Stimulated activated CD4-positive, alpha-beta T cell treated with anti-CD3 and anti-CD28 coated beads, Interleukin-12 subunit alpha, Interleukin-12 subunit beta, amount 100 ng/mL, for 24 hours (primary cell): ENCODE data around the gene ADCY4.

Experiments
- DNase-seq, 2 experiments: peaks; one replicate each; pipeline ENCODE4 v3.0.0-alpha.2; 2020; ENCODE audit warnings: low read depth in 2 of 2

Gene ADCY4

DNA sequence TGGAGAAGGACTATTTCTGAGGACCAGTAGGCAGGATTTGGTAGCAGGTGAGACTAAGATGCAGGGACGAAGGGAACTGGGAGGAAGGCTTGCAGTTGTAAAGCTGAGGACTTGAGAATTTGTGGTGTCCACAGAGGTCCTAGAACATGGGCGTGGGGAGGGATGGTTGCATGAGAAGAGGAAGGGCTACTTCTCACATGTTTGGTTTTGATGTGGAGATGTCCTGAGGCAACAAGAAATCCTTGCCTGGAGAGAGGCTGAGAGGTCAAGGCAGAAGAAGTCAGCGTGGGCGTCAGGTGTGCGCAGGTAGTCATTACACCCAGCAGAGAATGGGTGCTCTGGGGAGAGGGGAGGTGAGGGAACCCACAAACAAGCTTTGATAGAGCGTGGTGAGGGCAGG is 57.8 kb downstream of the ADCY4 start:
- DNase-seq: no peak

DNA sequence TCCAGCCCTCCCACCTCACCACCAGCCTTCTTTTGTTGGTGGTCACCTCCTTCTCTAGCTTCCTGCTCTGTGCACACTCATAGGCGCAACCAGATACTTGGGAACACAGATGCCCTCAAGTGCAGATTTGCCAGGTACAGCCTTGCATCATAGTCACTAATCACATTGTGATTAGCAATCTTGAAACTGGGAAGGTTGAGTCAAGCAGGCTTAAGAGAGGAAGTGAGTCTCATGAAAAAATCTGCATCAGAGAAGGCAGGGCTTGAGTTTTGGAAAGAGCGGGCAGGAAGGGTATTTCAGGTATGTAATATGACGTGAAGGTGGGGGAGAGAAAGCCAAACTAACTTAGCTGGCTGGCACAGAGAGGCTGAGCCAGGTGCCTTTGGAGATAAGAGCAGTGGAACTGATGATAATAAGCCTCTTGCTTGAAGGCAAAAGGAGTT is 60.7 kb downstream of the ADCY4 start:
- peak; percentile 9 to 32 for DNase-seq

DNA sequence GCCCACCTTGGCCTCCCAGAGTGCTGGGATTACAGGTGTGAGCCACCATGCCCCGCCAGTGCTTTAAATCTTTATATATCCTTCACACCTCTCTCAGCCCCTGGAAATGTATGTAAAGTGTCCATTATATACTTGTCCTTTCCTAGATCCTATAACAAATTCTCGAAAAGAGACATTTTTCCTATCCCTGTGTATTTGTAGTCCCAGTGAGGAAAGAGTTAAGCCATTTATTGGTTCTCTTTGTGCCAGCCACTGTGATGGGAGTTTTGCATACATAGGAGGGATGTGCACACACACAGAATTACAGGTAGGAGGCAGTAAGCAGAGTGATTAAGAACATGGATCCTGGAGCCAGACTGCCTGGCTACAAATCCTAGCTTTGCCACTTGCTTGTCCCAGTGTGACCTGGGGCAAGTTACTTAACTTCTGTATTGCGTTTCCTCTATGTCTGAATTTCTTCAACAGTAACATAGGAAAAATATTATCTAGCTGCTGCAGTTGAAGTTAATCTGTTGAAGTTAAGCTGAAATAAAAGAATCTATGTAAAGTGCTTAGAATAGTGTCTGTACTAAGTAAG is 61.4 kb downstream of the ADCY4 start:
- no peak for DNase-seq

DNA sequence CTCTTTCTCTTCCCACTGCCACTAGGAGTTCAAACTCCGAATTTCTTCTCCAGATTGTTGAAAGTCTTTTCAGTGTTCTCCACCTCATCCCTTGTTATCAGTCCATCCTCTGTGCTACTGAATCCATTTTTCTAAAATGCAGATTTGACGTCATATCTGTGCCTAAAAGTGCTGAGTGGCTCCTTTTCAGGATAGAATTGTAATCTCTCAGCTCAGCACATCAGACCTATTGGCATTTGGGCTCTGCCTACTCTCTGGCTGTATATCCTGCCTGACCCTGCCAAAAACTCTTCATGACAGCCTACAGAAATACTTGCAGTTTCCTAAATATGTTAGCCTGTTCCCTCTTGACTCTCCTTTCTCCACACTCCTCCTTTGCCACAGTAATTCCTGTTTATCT is 62.4 kb downstream of the ADCY4 start:
- no peak for DNase-seq

DNA sequence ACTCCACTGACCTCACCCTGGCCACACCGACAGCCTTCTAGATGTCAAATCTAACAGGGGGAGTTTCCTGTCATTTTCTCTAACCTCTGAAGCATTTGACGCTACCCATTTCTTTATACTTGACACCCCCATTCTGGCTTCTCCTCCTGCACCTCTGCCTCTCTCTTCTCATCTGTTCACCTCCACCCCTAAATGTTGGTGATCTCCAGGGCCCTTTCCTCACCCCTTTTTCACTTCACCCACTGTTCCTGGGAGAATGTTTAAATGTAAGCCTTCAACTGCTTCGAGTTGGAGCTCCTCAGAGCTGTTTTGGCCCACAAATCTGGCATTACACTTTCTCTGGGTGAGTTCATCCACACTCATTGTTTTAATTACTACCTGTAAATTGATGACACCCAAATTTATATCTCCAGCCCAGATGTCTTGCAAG is 63.0 kb downstream of the ADCY4 start:
- no peak for DNase-seq

DNA sequence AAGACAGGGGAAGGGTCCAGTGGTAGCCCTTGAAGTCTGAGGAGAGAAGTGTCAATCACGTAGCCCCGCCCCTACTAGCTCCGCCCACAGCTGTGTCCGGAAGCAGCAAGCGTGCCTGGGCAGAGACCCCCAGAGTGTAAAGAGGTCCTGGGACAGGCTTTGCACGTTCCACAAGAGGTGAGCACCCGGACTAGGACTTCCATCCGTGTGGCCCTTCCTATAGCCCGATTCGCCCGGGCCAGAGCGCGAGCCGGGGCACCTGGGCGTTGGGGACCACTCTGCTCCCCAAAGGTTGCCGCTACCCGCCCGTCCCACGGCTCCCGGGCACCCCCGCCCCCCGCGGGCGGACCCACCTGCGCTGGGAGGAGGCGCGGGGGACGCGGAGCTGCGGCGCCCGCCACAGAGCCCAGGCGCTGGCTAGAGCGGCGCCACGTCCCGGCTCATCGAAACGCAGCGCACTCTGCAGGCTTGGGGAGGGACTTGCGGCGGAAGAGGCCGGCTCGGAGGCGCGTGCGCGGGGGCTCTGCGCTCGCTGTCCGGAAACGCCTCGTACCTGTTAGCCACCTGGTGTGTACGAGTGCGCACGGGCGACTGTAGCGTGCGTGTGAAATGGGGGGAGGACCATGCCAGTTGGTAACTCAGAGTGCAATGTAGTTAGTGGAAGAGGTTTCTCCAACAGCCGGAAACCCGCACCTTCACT is 63.6 kb downstream of the ADCY4 start, which contains the start of gene RABGGTA:
Gene RABGGTA, minus strand, starts transcription at position 464 of the 700 bp plus-strand sequence. CDS start 482 bp downstream, outside the sequence.
- DNase-seq: peak; percentile 75 to 76

DNA sequence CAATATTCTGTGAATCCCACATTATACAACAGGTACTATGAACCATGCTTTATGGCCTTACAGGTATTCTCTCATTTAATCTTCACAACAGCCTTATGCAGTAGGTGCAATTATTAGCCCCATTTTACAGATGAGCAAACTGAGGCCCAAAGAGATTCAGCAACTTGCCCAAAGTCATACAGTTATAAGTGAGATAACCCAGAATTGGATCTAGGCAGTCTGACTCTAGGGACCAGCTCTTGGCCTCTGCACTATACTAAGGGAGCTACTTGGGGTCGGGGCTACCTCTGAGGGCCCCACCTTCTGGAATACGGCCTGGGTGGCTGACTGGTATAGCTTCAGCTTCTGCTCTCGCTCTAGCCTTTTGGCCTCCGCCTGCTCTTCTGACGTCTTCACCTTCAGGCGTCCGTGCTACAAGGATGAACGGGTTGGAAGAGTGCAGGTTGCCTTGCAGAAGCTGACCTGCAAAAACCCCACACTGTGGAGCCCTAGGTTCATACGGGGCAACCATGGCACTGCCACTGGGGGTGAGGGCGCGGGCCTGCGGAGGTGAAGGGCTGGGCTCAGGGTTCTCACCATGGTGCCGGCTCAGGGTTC is 64.2 kb downstream of the ADCY4 start:
- DNase-seq: no peak

DNA sequence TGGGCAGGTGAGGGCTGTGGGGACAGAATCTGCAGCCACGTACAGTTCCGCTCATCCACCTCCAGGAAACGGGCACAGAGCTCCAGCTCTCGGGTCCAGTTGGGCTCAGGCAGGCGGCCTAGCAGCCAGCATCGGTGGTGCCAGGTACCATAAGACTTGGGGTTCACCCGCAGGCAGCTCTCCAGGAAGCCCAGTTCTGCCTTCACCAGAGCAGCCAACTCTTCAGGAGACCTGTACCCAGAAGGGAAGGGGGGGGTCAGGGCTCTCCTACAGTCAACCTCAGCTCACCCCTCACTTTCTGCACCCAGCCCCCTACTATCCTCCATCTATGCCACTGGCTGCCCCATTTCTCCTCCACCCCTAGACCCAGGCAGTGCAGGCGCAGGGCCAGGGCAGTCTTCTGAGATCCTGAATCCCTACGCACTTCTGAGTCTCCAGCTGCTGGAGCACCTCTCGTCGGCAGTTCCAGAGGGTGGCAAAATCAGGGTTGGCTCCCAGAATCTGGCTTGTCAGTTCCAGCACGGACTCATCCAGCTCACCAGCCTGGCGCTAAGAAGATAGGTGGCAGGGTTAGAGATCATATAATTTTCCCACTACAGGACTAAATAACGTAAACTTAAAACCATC is 64.8 kb downstream of the ADCY4 start:
- no peak for DNase-seq

DNA sequence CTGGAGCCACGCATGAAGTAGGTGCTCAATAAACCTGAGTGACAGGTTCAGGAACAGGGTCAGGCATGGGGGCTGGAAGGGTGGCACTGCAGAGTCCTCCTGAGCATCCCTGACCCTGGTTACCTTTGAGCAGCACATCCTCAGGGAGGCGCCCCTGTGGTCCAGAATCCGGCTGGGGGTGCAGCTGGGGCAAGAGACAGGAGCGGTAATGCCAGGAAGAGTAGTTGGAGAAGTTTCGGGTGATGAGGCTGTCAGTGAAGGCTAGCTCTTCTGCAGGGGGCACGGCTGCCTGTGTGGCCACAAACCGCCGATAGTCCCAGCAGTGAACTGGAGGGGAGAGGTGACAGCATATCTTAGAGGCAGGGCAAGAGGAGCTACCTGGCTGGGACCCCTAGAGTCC is 65.5 kb downstream of the ADCY4 start:
- no peak for DNase-seq
